ENCODE measurements around the gene DUXA.

- TF ChIP-seq, protein P1, sequence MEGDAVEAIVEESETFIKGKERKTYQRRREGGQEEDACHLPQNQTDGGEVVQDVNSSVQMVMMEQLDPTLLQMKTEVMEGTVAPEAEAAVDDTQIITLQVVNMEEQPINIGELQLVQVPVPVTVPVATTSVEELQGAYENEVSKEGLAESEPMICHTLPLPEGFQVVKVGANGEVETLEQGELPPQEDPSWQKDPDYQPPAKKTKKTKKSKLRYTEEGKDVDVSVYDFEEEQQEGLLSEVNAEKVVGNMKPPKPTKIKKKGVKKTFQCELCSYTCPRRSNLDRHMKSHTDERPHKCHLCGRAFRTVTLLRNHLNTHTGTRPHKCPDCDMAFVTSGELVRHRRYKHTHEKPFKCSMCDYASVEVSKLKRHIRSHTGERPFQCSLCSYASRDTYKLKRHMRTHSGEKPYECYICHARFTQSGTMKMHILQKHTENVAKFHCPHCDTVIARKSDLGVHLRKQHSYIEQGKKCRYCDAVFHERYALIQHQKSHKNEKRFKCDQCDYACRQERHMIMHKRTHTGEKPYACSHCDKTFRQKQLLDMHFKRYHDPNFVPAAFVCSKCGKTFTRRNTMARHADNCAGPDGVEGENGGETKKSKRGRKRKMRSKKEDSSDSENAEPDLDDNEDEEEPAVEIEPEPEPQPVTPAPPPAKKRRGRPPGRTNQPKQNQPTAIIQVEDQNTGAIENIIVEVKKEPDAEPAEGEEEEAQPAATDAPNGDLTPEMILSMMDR (IDR thresholded peaks at IDR 0.05 in 4 of 5, conservative IDR thresholded peaks at IDR 0.05 in 1 of 5) = no peak
- no peak for TF ChIP-seq POLR2A (IDR thresholded peaks at IDR 0.05)
Measured at GRCh38 chr19:57123882-57124281, 43.4 kb downstream of the DUXA start.

All from gastrocnemius medialis (tissue), 4 donors.